B cell (primary cell): ENCODE measurements around the gene GRK6. TPM values are rescaled to one million over a fixed set of nuclear protein-coding genes. Genes with fewer than 3 reads are reported as not detected.

Experiments used
- ATAC-seq: fragments of 200-7000 bp; cut with Tn5 transposase; one replicate; pipeline ENCODE4 v1.10.0; 2021; ENCODE audit warnings: low read depth, mild to moderate bottlenecking, moderate number of reproducible peaks, moderate library complexity
- CTCF ChIA-PET: fragments of 350-600 bp; sonication (Branson Sonifier 250); formaldehyde crosslinking; loops from one replicate; lab custom pipeline; 2021; ENCODE audit warnings: antibody characterized with exemption, inconsistent platforms; lab: Charles Lee
- POLR2A ChIA-PET: fragments of 350-600 bp; sonication (Branson Sonifier 250); formaldehyde crosslinking; loops from one replicate; lab custom pipeline; 2021; ENCODE audit warnings: antibody characterized with exemption; lab: Charles Lee
- DNase-seq: peaks from one replicate; pipeline ENCODE4 v3.0.0; 2013
- H2AFZ ChIP-seq: 2 replicates; pipeline ENCODE4 v1.6.1; 2012; ENCODE audit warnings: mild to moderate bottlenecking, low read depth, low read length; ENCODE audit not compliant: insufficient read depth, poor library complexity, severe bottlenecking
- H3K27ac ChIP-seq, 2 donors: 1 replicate in 1 of 2; 2 replicates in 1 of 2; pipeline ENCODE4 v1.5.1; 2012 to 2013; ENCODE audit warnings: low read length in 2 of 2, mild to moderate bottlenecking in 2 of 2, moderate library complexity in 1 of 2
- H3K27me3 ChIP-seq, 4 experiments: fragments of 200-600 bp in 1 of 4; sonication (generic) in 1 of 4; replicated peaks in 1 of 4; 1 replicate in 2 of 4; 2 replicates in 2 of 4; pipeline versions ENCODE4 v1.6.1 to v1.7.0; 2013 to 2016; ENCODE audit warnings: low read length in 3 of 4, mild to moderate bottlenecking in 2 of 4, mixed read lengths in 1 of 4, moderate library complexity in 1 of 4; ENCODE audit not compliant: insufficient read depth in 4 of 4, control insufficient read depth in 3 of 4; ENCODE audit errors: control extremely low read depth in 1 of 4
- H3K36me3 ChIP-seq, 2 experiments: replicated peaks in 1 of 2; 1 replicate in 1 of 2; 2 replicates in 1 of 2; pipeline versions ENCODE4 v1.6.1 to v1.7.1; 2013; ENCODE audit warnings: low read length in 1 of 2; ENCODE audit not compliant: insufficient read depth in 2 of 2, control insufficient read depth in 1 of 2; ENCODE audit errors: control extremely low read depth in 1 of 2, extremely low read depth in 1 of 2
- H3K4me1 ChIP-seq, 2 donors: fragments of 200-600 bp in 1 of 2; sonication (generic) in 1 of 2; 1 replicate in 1 of 2; 2 replicates in 1 of 2; pipeline versions ENCODE4 v1.5.1 to v1.6.1; 2013 to 2017; ENCODE audit warnings: low read length in 2 of 2; ENCODE audit not compliant: control insufficient read depth in 2 of 2, insufficient read depth in 2 of 2
- H3K4me2 ChIP-seq: replicated peaks from 2 replicates; pipeline ENCODE3; 2012; ENCODE audit warnings: mild to moderate bottlenecking, low read depth, low read length; ENCODE audit not compliant: poor library complexity, severe bottlenecking
- H3K4me3 ChIP-seq, 5 experiments: fragments of 200-600 bp in 1 of 5; sonication (generic) in 1 of 5; 1 replicate in 3 of 5; 2 replicates in 2 of 5; pipeline versions ENCODE4 v1.5.1 to v1.7.0; 2011 to 2016; ENCODE audit warnings: low read length in 4 of 5, mild to moderate bottlenecking in 4 of 5, low read depth in 2 of 5, control low read depth in 1 of 5, moderate library complexity in 1 of 5; ENCODE audit not compliant: insufficient read depth in 1 of 5; ENCODE audit errors: control extremely low read depth in 1 of 5, extremely low read depth in 1 of 5
- H3K79me2 ChIP-seq: fragments of 200-600 bp; sonication (generic); one replicate; pipeline ENCODE4 v1.6.0; 2016; ENCODE audit warnings: low read length; ENCODE audit not compliant: control insufficient read depth, insufficient read depth
- H3K9ac ChIP-seq: fragments of 200-600 bp; sonication (generic); 2 replicates; pipeline ENCODE4 v1.6.1; 2017; ENCODE audit warnings: mild to moderate bottlenecking, low read length, moderate library complexity
- H3K9me3 ChIP-seq, 3 donors: one replicate each; pipeline versions ENCODE4 v1.6.1 to v1.7.1; 2013; ENCODE audit warnings: low read length in 2 of 3; ENCODE audit not compliant: control insufficient read depth in 2 of 3, insufficient read depth in 1 of 3; ENCODE audit errors: control extremely low read depth in 1 of 3
- H4K20me1 ChIP-seq: 2 replicates; pipeline ENCODE4 v1.6.0; 2012; ENCODE audit warnings: mild to moderate bottlenecking, low read length; ENCODE audit not compliant: insufficient read depth, control insufficient read depth, poor library complexity, severe bottlenecking
- H3K27ac Mint-ChIP-seq: one replicate; pipeline ENCODE4 v1.8.0; 2021; ENCODE audit warnings: mixed read lengths
- H3K27me3 Mint-ChIP-seq: one replicate; pipeline ENCODE4 v1.8.0; 2021; ENCODE audit warnings: mixed read lengths
- H3K4me1 Mint-ChIP-seq: one replicate; pipeline ENCODE4 v1.8.0; 2021; ENCODE audit warnings: mixed read lengths
- H3K4me3 Mint-ChIP-seq: one replicate; pipeline ENCODE4 v1.8.0; 2021; ENCODE audit warnings: mixed read lengths
- H3K9me3 Mint-ChIP-seq: one replicate; pipeline ENCODE4 v1.8.0; 2022; ENCODE audit warnings: mixed read lengths; ENCODE audit not compliant: insufficient read depth
- EZH2 ChIP-seq: IDR thresholded peaks from 2 replicates; pipeline ENCODE4 v1.6.1; 2012; ENCODE audit warnings: borderline replicate concordance, low read depth, mild to moderate bottlenecking, moderate library complexity, low read length; ENCODE audit not compliant: insufficient read depth, poor library complexity, severe bottlenecking
- WGBS: methylation state at CpG from one replicate; pipeline ENCODE4 v1.1.5; 2013; ENCODE audit warnings: missing lambda C conversion rate; ENCODE audit not compliant: insufficient coverage; 5-methylcytosine and 5-hydroxymethylcytosine counted together
- intact Hi-C: fragments of 100-400 bp; cut with micrococcal nuclease; formaldehyde crosslinking; loops from one replicate; pipeline ENCODE4 v1.10.0; 2022
- polyA plus RNA-seq: library from polyadenylated mRNA; depleted of rRNA; stranded (reverse); fragments of >200 nt; gene quantifications from 2 replicates; pipeline ENCODE4 v1.2.3, GENCODE V29; 2012
- total RNA-seq, 2 donors: library from RNA; stranded (reverse); fragments of 120-200 nt in 1 of 2; gene quantifications; 1 replicate in 1 of 2; 2 replicates in 1 of 2; pipeline versions ENCODE4 v1.2.3 to v1.2.4, GENCODE V29; 2013 to 2022
- TF ChIP-seq, protein P1 (sequence below): fragments of 200-600 bp; IDR thresholded peaks from one replicate; pipeline ENCODE4 v1.8.0; 2022; ENCODE audit warnings: antibody characterized with exemption, mild to moderate bottlenecking

GRK6 gene
- total and polyA plus RNA-seq, 2 donors (not counting 1 experiment from before 2014, with no cell fraction given), result 155 to 173 TPM

- Mint-ChIP-seq H3K4me1 (peaks cover 31% of the 10 kb centered on the region), H3K27ac (peak overlapping the region; percentile 97), H3K4me3 (peak overlapping the region; percentile 96), H3K27me3 (no peaks in the 10 kb centered on the region), H3K9me3 (no peaks in the 10 kb centered on the region)
- Histone ChIP-seq H3K27me3 (peaks cover 0 to 9% (median 0%) of the 10 kb centered on the region in 4 experiments), H3K27ac (peak overlapping the region; percentile 54 to 97), H3K79me2 (peaks cover 21% of the 10 kb centered on the region), H3K4me3 (peak overlapping the region; percentile 13 to 74 (median 62)), H3K4me1 (peaks cover 17 to 38% of the 10 kb centered on the region in 2 donors), H3K9ac (peak overlapping the region; percentile 68), H3K9me3 (peaks cover 0 to 4% (median 0%) of the 10 kb centered on the region in 3 donors), H3K36me3 (no peaks in the 10 kb centered on the region), H2AFZ (peak overlapping the region; percentile 8), H3K4me2 (peak overlapping the region; percentile 99), H4K20me1 (peaks cover 33% of the 10 kb centered on the region)
- intact Hi-C loops, result loop anchor here (1.0 to 2.0 kb wide), 7 partner anchors 8 to 136 kb away; partner anchors contain the start of genes GRK6 and PRR7
- WGBS, result 2% methylated on average over 26 of the region's 31 CpGs
- DNase-seq, result peak; percentile 88
- TF ChIP-seq EZH2, result no peak
- TF ChIP-seq, protein P1, sequence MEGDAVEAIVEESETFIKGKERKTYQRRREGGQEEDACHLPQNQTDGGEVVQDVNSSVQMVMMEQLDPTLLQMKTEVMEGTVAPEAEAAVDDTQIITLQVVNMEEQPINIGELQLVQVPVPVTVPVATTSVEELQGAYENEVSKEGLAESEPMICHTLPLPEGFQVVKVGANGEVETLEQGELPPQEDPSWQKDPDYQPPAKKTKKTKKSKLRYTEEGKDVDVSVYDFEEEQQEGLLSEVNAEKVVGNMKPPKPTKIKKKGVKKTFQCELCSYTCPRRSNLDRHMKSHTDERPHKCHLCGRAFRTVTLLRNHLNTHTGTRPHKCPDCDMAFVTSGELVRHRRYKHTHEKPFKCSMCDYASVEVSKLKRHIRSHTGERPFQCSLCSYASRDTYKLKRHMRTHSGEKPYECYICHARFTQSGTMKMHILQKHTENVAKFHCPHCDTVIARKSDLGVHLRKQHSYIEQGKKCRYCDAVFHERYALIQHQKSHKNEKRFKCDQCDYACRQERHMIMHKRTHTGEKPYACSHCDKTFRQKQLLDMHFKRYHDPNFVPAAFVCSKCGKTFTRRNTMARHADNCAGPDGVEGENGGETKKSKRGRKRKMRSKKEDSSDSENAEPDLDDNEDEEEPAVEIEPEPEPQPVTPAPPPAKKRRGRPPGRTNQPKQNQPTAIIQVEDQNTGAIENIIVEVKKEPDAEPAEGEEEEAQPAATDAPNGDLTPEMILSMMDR, result no peak
- ChIA-PET POLR2A (interaction anchor here (1.5 to 6.7 kb wide), 7 partner anchors 8 to 103 kb away, joined by 4 to 87 read pairs (median 15); partner anchors contain the start of genes DOK3, GRK6 and LMAN2), CTCF (interaction anchor here (0.7 to 21.3 kb wide), 12 partner anchors 8 to 152 kb away, joined by 4 to 628 read pairs (median 26); partner anchors contain the start of genes DOK3, F12, GRK6 and LMAN2)
- ATAC-seq, result no peak
These were observed 27.4 kb downstream of the GRK6 start for GRCh38 chr5:177453852-177454396.
